Amniotic epithelial cell (primary cell): ENCODE results near the gene C17orf107.
A peak's percentile ranks its signal among the peaks of the same experiment; 100 is the strongest.
"Not testable (repeated sequence)": the region's sequence is repeated elsewhere in the genome, so short reads cannot be mapped to it uniquely, and the experiment has no call there.

ENCODE experiments used
- DNase-seq: peaks from one replicate; pipeline ENCODE4 v3.0.0-alpha.2; 2010; ENCODE audit warnings: low read depth

The C17orf107 gene

GRCh38 chr17:4899341-4900230, at the start of gene C17orf107:
Gene C17orf107 (plus strand): TSS chr17:4899536. CDS start chr17:4899763, 227 bp downstream.
- DNase-seq: peak; percentile 69

DNA sequence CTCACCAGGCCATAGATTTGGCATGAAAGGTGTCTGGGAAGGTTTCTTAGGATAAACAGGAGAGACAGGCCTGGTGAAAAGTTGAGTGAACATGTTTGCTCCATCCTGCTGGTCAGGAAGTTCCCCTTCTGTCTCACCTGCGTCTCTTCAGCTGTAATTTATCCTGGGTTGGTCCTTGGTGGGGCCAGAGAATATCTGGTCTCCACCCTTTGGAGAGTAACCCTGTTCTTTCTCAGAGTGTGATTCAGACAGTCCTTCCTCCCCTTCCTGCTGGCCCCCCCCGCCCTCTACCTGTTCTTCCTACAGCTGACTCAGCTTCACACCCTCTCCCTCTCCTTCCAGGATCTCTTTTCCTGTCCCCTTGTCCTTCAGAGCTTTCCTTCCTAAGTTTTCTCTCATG, 49.1 kb upstream of the C17orf107 start:
- DNase-seq: no peak

- peak; percentile 68 for DNase-seq
Measured at GRCh38 chr17:4851084-4851483, 48.3 kb upstream of the C17orf107 start.

DNA sequence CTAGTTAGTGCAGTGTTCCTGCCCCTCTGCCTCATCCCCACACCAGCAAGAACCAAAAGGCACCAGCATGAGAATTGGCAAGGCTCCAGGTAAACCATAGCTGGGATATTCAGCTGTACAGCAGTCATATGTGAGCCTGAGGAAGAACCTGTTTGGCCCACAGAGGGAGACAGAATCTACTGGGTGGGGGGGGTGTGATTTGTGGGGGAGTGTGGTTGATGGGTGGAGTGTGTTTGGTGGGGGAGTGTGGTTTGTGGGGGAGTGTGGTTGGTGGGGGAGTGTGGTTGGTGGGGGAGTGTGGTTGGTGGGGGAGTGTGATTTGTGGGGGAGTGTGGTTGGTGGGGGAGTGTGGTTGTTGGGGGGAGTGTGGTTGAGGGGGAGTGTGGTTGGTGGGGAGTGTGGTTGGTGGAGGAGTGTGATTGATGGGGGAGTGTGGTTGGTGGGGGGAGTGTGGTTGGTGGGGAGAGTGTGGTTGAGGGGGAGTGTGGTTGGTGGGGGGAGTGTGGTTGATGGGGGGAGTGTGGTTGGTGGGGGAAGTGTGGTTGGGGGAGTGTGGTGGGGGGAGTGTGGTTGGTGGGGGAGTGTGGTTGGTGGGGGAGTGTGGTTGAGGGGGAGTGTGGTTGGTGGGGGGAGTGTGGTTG, 46.6 kb upstream of the C17orf107 start:
- peak; percentile 53 for DNase-seq

- peak; percentile 71 for DNase-seq
Measured at GRCh38 chr17:4853208-4853671, 46.1 kb upstream of the C17orf107 start.

DNA sequence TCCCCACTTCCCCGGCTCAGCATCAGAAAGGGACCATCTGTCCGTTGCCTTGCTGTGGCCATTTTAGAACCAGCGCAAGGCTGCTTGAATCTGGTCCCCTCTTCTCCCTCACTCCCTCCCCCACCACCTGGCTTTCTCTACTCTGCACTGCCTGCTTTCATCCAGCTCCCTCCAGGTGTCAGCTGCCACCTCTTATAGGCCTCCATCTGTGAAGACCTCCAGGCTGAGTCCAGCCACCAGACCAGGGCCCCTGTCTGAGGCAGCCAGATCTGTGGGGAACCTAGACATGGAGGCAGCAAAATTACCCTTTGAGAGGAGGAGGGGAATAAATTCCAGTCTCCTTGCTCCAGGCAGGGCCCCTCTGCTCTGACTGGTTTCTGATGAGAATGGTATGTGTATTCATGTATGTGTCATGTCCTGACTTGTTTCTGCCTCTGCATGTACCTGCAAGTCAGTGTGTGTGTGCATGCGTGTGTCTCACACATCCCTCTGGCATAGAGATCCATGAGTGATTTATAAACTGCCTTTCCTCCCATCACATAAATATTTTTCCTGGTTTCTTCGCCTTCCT, 45.1 kb upstream of the C17orf107 start:
- DNase-seq: no peak

DNA sequence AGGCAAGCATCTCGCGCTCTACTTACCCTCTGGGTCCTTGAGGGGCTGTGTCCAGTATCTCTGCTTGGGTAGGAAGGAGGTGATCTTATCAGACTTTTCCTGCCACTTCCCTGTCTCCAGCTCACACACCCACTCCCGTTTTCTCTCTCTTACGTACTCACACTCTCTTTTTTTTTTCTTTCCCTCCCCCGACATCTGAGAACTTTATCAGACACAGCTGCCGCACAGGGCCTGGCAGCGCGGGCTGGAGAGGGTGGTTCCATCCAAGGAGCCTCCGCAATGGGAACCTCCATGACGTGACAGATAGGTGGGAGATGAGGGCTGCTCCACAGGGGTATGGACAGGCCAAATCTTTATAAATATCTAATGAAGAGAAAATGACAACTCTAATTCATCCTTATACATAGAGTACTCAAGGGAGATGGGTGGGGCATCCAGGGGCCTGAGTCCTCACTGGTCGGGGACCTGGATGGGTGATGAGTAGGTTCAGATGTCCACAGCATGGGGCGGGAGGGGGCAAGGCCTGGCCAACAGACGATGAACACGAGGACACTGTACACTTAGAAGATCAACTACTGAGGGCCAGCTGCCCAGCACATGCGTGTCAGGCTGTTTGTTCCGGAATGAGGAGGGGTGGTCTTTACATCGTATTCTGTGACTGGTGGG, 42.9 kb upstream of the C17orf107 start:
- peak; percentile 17 for DNase-seq

GRCh38 chr17:4856937-4857314, 42.4 kb upstream of the C17orf107 start:
- DNase-seq: no peak

DNA sequence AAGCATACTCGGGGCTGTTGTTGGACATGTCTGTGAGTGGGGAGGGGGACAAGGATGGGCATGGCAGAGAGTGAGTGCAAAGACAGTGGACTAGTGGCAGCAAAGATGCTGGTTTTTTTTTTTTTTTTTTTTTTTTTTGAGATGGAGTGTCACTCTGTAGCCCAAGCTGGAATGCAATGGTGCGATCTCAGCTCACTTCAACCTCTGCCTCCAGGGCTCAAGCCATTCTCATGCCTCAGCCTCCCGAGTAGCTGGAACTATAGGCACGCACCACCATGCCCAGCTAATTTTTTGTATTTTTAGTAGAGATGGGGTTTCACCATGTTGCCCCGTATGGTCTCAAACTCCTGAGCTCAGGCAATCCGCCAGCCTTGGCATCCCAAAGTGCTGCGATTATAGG, 42.0 kb upstream of the C17orf107 start:
- DNase-seq: not testable (repeated sequence)

DNA sequence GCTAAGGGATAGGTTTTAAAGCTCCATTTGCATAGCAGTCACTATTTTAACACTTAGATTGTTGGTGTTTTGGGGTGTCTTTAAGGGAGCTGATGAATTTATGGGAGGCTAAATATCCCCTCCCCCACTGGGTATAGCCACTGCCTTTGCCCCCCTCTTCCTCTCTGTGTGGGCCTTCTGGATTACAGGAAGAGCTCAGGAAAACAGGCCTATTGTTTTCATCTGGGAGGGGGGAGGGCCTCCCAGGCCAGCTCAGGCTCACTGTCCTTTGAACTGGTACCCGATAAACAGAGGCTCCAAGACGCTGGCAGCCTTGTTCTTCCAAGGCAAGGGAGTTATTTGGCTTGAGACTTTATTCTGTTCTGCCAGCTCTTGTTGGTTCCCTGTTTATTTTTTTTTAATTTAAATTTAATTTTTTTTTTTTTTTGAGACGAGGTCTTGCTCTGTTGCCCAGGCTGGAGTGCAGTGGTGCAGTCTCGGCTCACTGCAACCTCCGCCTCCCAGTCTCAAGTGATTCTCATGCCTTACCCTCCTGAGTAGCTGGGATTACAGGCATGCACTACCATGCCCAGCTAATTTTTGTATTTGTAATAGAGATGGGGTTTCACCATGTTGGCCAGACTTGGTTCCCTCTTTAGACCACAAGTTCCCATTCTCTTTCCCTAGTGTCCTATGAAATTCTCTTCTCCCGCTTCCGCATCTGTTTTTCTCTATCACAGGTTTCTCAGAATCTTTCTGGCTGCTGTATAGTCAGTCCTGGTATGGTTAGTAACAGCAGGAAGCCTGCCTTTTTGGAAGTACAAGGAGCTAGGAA, 41.1 kb upstream of the C17orf107 start:
- no peak for DNase-seq

- DNase-seq: no peak
Measured at GRCh38 chr17:4858882-4859260, 40.5 kb upstream of the C17orf107 start.

DNA sequence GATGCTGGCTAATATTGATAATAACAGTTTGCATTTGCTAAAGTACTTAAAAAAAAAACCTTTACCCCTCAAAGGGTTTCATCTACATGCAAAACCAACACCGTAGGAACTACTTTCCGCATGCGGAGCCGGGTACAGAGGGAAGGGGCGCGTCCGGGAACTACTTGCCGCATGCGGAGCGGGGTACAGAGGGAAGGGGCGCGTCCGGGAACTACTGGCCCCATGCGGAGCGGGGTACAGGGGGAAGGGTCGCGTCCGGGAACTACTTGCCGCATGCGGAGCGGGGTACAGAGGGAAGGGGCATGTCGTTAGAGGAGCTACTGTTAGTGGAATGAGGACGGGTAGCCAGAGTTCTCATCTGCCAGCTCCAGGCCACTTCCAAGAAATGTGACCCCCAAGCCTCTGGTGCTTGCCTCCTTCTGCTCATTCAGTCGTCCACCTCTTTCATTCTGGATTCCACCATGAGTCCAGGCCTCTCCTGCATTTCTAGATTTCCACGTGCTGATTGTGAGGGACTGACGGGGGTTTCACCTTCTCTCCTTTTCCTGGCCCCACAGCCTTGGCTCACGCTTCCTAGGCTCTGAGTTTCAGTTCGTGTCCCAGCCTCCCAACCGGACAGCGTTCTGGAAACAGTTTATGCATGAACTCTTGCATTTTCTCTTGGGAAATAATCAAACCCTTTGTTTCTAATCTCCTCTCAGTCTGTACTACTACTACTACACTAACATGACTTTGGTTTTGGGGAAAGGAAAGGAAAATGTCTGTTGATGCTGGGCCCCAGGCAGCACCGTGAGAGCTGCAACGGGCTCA, 39.3 kb upstream of the C17orf107 start:
- no peak for DNase-seq

GRCh38 chr17:4860651-4861050, 38.7 kb upstream of the C17orf107 start:
- no peak for DNase-seq

- DNase-seq: no peak
Measured at GRCh38 chr17:4861052-4861451, 38.3 kb upstream of the C17orf107 start.

DNA sequence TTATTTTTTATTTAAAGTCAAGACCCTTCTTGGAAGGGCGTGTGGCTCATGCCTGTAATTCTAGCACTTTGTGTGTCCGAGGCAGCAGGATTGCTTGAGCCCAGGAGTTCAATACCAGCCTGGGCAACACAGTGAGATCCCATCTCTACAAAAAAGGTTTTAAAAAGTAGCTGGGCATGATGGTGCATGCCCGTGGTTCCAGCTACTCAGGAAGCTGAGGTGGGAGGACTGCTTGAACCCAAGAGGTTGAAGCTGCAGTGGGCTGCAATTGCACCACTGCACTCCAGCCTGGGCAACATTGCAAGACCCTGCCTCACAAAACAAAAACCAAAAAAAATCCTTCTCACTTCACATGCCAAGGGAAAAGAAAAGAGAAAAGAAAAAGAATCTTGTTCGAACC, 36.6 kb upstream of the C17orf107 start:
- no peak for DNase-seq

DNA sequence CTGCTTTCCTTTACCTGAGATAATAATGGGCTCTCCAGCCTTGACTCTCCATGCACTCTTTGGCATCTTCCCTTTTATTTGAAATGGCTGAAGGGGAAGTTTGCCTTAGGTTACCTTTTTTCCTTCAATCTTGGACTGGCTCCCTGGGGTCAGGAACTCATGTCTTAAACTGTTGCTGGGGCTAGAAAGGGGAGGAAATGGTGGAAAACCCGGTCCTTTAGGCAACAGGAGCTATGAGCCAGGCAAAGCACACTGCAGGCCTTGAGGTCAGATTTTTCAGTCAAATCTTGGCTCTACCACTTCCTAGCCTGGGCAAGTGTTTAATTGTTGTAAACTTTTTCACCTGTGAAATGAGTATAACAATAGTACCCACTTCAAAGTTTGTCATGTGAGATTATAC, 36.0 kb upstream of the C17orf107 start:
- DNase-seq: no peak

DNA sequence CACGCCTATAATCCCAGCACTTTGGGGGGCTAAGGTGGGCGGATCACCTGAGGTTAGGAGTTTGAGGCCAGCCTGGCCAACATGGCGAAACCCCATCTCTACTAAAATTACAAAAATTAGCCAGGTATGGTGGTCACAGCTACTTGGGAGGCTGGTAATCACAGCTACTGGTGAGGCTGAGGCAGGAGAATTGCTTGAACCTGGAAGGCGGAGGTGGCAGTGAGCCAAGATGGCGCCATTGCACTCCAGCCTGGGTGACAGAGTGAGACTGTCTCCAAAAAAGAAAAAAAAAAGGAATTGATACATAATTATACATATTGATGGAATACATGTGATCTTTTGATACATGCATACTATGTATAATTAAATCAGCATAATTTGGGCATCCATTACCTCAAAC, 31.8 kb upstream of the C17orf107 start:
- not testable (repeated sequence) for DNase-seq

GRCh38 chr17:4869058-4869998, 30.0 kb upstream of the C17orf107 start:
- not testable (repeated sequence) for DNase-seq

DNA sequence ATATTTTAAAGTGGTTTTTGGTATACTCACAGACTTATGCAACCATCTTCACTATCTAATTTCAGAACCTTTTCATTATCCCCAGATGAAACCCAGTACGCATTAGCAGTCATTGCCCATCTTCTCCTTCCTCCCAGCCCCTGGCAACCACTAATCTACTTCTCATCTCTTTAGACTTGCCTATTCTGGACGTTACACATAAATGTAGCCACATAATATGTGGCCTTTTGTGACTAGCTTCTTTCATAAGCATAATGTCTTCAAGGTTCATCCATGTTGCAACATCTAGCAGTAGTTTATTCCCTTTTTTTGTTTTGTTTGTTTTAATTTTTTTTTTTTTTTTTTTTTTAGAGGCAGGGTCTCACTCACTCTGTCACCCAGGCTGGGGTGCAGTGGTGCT, 28.5 kb upstream of the C17orf107 start:
- DNase-seq: no peak

DNA sequence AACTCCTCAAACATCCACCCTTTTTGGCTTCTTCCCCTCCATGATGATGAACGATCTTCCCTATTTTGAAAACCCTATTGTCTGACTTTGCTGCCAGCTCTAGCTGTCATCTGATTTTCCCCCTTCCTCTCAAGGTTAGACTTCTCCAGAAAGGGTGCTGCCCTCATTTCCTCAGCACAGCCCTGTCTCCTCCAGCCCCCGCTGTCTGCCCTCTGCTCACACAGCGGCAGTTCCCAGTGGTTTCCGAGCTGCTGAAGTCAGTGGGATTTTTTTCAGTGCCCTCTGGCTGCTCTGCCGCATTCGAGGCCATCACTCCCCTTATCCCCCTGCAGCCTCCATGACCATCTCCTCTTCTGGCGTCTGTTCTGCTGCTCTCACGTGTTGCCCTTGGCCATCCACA, 26.6 kb upstream of the C17orf107 start:
- no peak for DNase-seq
